HG02642 (cell line): ENCODE results near the gene SERTAD3.
"Not testable (repeated sequence)": the region's sequence is repeated elsewhere in the genome, so short reads cannot be mapped to it uniquely, and the experiment has no call there.

Experiments
- ATAC-seq: cut with Tn5 transposase; IDR thresholded peaks from one replicate; pipeline ENCODE4 v1.9.1; 2021; ENCODE audit warnings: mild to moderate bottlenecking; ENCODE audit not compliant: unreplicated experiment, poor library complexity

Gene SERTAD3

DNA sequence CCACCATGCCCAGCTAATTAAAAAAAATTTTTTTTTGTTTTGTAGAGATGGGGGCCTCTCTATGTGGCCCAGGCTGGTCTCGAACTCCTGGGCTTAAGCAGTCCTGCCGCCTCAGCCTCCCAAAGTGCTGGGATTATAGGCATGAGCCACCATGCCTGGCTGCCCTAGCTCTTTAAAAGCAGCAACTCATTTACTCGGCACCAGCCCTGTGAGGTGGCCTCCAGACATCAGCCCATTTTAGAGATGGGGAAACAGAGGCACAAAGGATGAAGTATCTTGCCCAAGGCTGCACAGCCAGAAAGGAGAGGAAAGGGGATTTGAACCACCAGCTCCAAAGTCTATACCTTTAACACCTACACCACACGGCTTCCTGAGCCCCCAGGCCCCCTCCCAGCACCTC is 31.3 kb downstream of the SERTAD3 start:
- ATAC-seq: no peak

DNA sequence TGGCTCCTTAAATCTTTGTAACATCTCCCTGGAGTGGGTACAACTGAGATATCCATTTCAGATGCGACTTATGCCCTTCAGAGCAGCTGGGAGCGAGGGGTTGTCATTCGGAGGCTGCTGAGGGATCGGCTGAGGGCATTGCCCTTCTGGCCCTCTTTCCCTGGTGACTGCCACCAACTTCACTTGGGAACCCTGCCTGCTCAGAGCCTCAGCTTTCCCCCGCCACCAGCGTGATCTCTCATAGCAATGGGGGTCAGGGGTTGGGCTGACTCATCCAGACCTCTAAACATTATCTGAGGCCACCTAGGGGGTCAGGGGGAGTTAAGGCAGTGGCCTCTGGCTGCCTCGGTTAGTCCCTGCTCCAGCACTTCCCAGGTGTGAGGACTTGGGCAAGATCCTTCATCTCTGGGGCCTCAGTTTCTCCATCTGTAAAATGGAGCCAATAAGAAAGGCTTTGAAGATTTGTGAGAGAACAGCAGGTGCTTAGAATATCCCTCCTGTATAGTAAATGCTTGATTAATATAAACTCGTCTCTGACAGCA is 32.1 kb downstream of the SERTAD3 start:
- ATAC-seq: no peak

DNA sequence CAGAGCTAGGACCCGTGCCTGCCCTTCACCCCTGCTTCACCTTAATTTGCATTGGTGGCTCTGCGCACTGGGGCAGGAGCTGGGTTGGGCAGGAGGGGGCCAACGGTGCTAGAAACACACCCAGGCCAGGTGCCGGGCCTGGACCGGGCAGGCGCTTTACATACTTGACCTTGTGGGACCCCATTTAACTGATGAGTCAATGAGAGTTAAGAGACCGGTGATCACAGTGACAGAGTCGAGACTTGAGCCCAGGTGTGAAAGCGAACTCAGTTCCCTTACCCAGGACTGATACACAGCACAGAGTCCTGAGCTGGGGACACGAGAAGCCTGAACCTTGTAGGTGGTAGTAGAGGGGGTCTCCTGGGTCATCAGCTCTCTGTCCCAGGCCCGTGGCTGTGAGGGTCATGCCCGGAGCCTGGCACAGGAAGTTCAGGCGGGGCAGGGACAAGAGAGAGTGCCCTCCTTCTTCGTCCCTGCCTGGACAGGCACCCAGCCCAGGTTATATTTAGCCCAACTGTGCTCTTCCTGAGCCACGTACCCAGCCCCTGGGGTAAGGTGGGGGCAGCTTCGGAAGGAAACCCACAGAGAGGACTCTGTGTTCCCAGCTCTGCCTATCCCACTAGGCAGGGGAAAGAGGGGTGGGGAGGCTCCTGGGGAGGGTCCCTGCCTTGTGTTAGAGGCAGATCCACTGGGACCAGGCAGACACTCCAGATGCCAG is 32.9 kb downstream of the SERTAD3 start:
- no peak for ATAC-seq

GRCh38 chr19:40410030-40410389 is 34.1 kb downstream of the SERTAD3 start:
- ATAC-seq: no peak

DNA sequence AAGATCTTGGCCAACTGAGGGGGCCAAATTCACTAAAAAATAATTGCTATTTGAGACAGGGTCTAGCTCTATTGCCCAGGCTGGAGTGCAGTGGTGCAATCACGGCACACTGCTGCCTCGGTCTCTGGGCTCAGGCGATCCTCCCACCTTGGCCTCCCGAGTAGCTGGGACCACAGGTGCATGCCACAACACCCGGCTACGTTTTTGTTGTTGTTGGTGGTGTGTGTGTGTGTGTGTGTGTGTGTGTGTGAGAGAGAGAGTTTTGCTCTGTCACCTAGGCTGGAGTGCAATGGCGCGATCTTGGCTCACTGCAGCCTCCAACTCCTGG is 35.6 kb downstream of the SERTAD3 start:
- not testable (repeated sequence) for ATAC-seq

DNA sequence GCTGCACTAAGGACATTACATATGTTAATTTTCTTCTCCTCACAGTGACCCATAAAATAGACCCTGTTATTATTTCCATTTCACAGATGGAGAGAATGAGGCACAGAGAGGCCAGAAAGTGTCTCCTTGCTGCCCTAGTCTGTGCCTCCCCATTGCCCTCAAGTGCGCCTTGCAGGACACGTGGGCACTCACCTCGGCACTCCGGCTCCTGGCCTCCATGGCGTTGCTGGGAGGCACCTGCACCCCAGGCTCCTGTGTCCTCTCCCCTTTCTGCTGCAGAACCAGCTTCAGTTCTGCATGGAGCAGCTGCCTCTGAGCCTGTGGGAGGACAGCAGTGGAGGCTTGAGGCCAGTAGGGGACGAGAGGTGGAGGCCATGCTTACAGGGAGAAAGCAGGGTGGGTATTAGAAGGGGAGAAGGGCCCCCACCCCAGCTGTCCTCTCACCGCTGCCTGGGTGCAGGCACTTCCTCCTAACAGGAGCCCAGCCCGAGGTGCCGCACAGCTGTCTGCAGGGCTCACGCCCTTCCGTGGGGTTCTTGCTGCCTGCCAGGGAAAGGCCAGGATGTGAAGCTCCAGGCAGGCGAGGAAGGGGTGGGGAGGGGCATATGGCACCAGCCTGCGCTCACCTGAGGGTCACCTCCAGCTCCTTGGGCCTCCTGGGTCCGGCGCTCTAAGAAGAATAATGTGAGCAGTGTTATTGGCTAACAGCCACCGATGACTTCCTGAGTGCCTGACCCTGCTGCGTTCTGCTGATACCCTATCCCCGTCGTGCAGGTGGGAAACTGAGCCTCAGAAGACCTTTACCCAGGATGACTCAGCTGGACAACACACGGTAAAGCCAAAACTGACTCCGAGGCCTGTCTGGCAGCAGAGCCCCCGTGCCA is 36.2 kb downstream of the SERTAD3 start:
- ATAC-seq: no peak

DNA sequence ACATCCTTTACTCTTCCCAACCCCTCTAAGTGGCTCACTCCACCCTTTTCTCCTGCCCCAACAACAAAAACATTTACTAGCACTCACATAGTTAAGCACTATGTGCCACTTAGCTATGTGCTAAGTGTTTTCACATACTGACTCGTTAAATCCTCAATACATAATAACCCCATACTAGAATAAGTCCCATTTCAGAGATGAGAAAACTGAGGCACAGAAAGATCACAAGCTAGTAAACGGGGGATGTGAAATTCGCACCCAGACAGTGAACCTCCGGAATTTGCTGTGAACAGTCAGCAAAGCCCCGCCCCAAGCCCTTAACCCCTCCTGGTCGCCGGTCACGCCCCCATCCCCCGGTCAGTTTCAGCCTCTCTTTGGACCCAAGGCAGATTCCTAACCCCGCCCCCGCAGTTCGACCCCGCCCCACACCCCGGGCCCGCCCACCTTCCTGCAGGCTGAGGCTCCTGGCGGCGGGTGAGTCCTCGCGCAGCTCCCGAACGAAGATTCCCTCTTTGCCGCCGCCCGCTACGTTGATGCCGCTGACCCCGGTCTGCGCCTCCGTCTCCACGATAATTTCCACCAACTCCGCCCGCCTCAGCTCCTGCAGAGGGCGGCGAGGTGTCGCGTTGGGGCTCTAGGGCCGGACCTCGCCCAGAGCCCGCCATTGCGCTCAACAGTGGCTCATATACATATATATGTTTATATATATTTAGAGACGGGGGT is 40.7 kb downstream of the SERTAD3 start:
- ATAC-seq: peak; percentile 77

- ATAC-seq: no peak
Observed at GRCh38 chr19:40400559-40400958, 43.6 kb downstream of the SERTAD3 start.

GRCh38 chr19:40398417-40399131 is 45.6 kb downstream of the SERTAD3 start:
- no peak for ATAC-seq

GRCh38 chr19:40397568-40397906 is 46.6 kb downstream of the SERTAD3 start:
- ATAC-seq: no peak

- ATAC-seq: no peak
Observed at GRCh38 chr19:40396886-40397567, 47.1 kb downstream of the SERTAD3 start.

- no peak for ATAC-seq
Observed at GRCh38 chr19:40395956-40396355, 48.2 kb downstream of the SERTAD3 start.

DNA sequence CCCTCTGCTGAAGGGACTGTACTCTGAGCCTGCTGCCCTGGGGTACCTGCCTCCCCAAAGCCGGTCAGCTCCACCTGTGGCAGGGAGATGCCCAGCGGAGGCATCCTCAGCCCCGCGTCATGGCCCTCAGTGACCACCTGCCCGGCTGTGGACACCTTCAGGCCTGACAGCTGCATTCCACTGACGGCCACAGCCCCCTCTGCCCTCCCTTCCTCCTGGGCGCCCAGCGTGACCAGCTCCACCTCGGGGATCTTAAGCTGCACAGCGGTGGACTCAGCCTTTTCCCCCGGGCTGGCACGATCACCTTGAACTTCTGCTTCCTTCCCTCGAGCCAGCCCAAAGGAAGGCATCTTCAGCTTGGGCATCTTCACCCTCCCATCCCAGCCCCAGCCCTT is 49.3 kb downstream of the SERTAD3 start:
- no peak for ATAC-seq

GRCh38 chr19:40393894-40394815 is 50.0 kb downstream of the SERTAD3 start:
- no peak for ATAC-seq

DNA sequence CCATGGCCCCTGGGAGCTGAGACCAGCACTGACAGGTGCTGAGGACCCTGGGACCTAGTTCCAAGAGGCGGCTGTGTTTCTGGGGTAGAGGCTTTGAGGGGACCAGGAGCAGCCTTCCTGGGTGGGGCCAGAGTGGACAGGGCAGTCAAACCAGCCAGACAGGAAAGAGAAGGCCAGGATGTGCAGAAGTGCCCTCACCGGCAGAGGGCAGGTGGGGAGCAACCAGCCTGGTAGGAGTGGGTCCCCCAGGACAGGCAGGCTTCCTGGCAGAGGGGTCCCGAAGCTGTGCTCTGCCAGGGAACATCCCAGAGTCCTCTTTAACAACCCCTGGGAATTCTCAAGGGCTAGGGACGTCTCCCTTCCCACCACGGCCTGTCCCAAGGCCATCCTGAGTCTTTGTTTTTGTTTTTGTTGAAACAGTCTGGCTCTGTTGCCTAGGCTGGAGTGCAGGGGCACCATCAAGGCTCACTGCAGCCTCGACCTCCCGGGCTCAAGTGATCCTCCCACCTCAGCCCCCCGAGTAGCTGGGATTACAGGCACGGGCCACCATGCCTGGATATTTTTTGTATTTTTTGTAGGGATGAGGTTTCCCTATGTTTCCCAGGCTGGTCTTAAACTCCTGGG is 51.1 kb downstream of the SERTAD3 start:
- ATAC-seq: no peak

DNA sequence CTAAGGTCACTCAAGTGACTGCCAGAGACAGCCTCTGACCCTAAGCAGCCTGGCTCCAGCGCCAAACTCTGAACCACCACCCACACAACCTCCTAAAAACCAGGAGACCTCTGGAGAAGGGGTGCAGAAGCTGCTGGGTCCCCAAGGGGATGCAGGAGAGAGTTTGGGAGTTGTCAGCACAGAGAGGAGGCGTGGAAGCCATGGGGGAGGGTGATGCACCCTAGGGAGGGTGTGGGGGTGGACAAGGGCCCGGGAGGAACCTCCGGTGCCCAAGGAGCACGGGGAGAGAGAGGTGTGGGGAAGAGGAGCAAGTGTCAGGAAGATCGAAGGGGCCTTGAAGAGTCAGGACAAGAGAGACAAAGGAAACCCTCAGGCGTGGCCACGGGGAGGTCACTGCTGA is 52.0 kb downstream of the SERTAD3 start:
- ATAC-seq: no peak
